Mucosa of gallbladder (tissue), 1 donor: ENCODE results near the gene HPSE. TPM values are rescaled to one million over a fixed set of nuclear protein-coding genes. Genes with fewer than 3 reads are reported as not detected.
A peak's percentile ranks its signal among the peaks of the same experiment; 100 is the strongest.
"Not testable (repeated sequence)": the region's sequence is repeated elsewhere in the genome, so short reads cannot be mapped to it uniquely, and the experiment has no call there.

Source experiments
- DNase-seq: peaks from one replicate; pipeline ENCODE4 v3.0.0-alpha.2; 2020; ENCODE audit warnings: low spot score
- total RNA-seq: library from RNA; stranded (reverse); gene quantifications from one replicate; pipeline ENCODE4 v1.2.1, GENCODE V29; 2021
- donor health status: DM: no; HTN: no; CAD: no.

The HPSE gene
- total RNA-seq, 1 donor from 2014 or later: 5.9 TPM

DNA sequence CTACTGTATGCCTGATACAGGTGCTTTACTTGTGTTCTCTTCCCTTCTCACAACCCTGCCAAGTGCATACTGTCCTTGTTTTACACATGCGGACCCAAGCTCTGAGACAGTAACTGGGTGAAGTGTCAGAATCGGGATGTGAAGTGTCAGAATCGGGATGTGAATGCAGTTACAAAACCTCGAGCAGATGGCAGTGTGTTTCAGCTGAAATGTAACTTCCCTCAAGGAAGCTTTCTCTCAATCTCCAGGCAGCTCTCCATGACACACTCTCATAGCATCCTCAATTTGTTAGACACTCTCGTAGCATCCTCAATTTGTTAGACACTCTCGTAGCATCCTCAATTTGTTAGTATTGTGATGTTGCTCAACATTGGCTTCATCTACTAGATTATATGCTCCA lies 1.1 kb upstream of the HPSE start:
- DNase-seq: no peak

- DNase-seq: no peak
These were observed 2.7 kb downstream of the HPSE start for GRCh38 chr4:83331956-83332355.

DNA sequence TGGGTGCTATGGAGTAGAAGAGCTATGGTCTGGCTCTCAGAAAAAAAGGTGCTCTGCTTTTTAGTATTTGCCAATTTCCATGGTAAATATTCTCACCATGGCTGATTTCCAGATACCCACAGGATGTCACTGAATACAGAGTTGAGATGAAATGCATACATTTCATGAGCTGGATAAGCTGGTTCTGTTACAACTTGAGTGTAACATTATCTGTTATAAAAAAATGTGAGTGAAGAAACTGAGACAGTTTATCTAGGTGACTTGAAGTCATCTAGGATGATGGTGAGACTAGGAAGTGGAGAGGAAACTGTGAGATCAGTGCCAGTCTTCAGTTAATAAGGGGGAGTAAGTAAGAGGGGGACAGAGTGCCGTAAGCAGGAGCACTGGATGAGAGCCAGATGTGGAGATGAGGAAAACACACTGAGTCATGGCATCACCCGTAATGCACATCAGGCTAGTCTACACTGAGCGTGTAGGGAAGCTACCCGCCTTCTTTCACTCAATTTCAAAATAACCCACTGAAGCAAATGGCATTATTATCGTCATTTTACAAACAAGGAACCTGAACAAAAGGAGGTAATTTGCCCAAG lies 5.0 kb downstream of the HPSE start:
- no peak for DNase-seq

GRCh38 chr4:83328521-83329187 lies 6.0 kb downstream of the HPSE start:
- DNase-seq: no peak

DNA sequence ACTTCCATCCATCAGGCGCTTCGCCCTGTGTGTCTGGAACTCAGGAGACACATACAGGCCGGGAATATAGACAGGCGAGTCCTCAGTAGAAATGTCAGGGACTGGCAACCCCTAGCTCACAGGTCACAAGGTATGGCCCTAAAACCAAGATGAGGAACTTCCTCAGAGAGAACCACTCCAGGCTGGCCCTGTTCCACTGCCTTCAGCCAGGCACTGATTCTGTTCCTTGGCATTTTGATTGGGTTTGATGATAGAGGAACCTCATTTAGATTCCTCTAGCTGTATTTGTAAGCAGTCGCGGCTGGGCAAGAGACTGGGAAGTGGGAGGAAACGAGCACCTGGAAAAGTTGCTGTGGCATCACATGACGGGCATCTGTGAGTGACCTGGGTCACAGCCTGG lies 8.1 kb downstream of the HPSE start:
- DNase-seq: no peak

- not testable (repeated sequence) for DNase-seq
These were observed 9.3 kb downstream of the HPSE start for GRCh38 chr4:83325306-83325705.

DNA sequence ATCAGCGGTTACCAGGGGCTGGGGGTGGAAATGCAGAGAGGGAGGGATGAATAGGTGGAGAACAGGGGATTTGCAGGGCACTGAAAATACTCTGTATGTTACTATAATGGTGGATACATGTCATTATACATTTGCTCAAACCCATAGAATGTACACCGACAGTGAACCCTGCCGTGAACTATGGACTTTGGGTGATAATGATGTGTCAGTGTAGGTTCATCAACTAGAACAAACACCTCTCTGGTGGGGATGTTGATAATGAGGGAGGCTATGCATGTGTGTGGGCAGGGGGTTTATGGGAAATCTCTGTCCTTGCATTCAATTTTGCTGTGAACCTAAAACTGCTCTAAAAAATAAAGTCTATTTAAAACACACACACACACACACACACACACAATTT lies 11.5 kb downstream of the HPSE start:
- DNase-seq: no peak

DNA sequence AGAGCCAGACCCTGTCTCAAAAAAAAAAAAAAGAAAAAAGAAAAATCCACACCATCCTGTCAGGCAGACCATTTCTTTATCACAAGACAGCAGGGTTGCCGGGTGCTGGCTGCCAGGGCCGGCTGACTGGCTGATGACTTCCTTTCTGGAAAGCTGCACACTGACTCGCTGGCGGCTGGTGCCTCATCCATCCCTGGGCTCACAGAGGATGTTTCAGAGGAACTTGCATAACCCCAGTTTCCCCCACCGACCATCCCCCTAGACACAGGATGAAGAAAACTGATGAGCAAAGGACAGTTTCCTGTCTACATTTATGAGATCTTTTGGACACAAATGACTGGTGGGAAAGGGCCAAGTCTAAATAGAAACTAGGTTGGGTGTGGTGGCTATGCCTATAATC lies 14.1 kb downstream of the HPSE start:
- peak; percentile 41 for DNase-seq

DNA sequence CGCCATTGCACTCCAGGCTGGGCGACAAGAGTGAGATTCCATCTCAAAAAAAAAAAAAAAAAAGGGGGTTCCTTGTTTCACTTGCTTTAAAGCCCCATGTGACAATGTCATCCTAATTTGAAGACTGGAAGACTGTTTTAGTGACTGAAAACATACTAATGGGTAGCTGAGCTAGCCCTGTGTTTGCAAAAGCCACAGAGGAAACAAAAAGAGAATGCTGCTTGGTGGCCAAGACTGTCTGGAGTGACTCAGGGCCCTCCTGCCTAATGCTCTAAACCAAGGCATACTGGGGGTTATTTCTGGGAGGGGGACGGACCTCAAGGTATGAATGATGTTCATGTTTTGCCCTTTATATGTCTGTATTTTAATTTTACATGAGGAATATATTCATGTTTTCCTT lies 16.0 kb downstream of the HPSE start:
- DNase-seq: no peak

GRCh38 chr4:83317671-83318070 lies 17.0 kb downstream of the HPSE start:
- DNase-seq: no peak

DNA sequence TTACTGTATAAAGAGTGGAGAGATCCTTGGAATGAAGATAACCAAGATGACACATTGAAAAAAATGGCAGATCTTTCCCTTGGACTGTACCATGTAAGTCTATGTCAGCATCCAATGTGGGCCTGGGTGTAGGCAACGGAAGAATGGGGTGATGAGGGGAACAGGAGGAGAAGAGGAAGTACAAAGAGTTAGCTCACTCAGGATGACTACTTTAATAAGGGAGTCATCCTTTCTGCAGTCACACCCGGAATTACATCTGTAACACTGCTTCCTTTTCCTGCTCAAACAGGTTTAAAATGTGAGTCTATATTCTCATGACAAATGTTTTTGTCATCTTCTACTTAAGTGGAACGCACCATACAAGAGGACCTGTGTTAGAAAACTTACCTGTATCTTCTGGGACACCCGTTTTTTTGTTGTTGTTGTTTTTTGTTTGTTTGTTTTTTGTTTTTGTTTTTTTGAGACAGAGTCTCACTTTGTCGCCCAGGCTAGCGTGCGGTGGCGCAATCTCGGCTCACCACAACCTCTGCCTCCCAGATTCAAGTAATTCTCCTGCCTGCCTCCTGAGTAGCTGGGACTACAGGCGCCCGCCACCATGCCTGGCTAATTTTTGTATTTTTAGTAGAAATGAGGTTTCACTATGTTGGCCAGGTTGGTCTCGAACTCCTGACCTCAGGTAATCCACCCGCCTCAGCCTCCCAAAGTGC lies 18.0 kb downstream of the HPSE start:
- no peak for DNase-seq

- DNase-seq: no peak
These were observed 19.2 kb downstream of the HPSE start for GRCh38 chr4:83315341-83315870.

- no peak for DNase-seq
These were observed 26.0 kb downstream of the HPSE start for GRCh38 chr4:83308672-83309071.

- DNase-seq: no peak
These were observed 26.7 kb downstream of the HPSE start for GRCh38 chr4:83307920-83308319.

DNA sequence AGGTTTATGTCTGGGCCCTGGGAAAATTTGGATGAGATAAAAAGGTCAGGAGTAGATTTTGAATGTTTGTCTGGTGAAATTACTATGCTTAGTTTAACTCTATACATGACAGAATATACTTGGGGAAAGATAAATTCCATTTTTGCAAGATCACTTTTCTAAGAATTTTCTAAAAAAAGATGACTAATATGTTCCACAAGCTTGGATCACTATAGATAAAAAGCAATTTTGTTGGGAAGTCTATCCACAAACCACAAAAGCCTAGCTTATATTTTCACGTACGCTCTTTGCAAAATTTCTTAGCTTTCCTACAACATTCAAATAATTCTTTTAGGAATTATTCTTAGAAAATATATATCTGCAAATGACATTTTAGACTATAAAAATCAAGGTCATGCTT lies 29.5 kb downstream of the HPSE start:
- DNase-seq: no peak

GRCh38 chr4:83297548-83298260 lies 36.9 kb downstream of the HPSE start:
- DNase-seq: no peak

- no peak for DNase-seq
These were observed 41.2 kb downstream of the HPSE start for GRCh38 chr4:83293305-83294046.

- DNase-seq: not testable (repeated sequence)
These were observed 44.4 kb downstream of the HPSE start for GRCh38 chr4:83290059-83290774.

DNA sequence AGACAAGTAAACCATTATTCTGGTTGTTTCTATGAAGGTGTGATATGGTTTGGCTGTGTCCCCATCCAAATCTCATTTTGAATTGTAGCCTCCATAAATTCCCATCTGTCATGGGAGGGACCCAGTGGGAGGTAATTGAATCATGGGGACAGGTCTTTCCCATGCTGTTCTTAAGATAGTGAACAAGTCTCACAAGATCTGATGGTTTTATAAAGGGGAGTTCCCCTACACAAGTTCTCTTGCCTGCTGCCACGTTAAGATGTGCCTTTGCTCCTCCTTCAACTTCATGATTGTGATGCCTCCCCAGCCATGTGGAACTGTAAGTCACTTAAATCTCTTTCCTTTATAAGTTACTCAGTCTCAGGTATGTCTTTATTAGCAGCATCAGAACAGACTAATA lies 46.3 kb downstream of the HPSE start:
- not testable (repeated sequence) for DNase-seq

GRCh38 chr4:83285055-83285407 lies 49.6 kb downstream of the HPSE start:
- peak; percentile 25 for DNase-seq
